Neural cell (in vitro differentiated cells): Measurements from ENCODE around the gene KLK13. TPM values are rescaled to one million over a fixed set of nuclear protein-coding genes. Genes with fewer than 3 reads are reported as not detected.

ENCODE experiments used
- H2AFZ ChIP-seq: fragments of 200-600, 300-800 bp; sonication (generic), shearing (Covaris generic); 2 replicates; pipeline ENCODE4 v1.6.0; 2014; ENCODE audit warnings: low read depth, mild to moderate bottlenecking, antibody characterized with exemption, low read length, moderate library complexity
- H3F3A ChIP-seq: fragments of 200-600 bp; shearing (Covaris generic); 2 replicates; pipeline ENCODE4 v1.6.1; 2016; ENCODE audit warnings: mild to moderate bottlenecking, moderate library complexity, mixed read lengths, antibody characterized with exemption, low read length; ENCODE audit not compliant: insufficient read depth, poor library complexity, severe bottlenecking
- H3K27ac ChIP-seq: fragments of 200-600, 300-800 bp; sonication (generic), shearing (Covaris generic); 2 replicates; pipeline ENCODE4 v1.5.1; 2014; ENCODE audit warnings: mild to moderate bottlenecking, low read length, moderate library complexity
- H3K27me3 ChIP-seq: fragments of 300-800, 200-600 bp; sonication (generic), shearing (Covaris generic); 2 replicates; pipeline ENCODE4 v1.6.0; 2014; ENCODE audit warnings: mild to moderate bottlenecking, low read depth, low read length, moderate library complexity; ENCODE audit not compliant: insufficient read depth
- H3K36me3 ChIP-seq: fragments of 300-800, 200-600 bp; sonication (generic), shearing (Covaris generic); 2 replicates; pipeline ENCODE4 v1.5.1; 2014; ENCODE audit warnings: mild to moderate bottlenecking, antibody characterized with exemption, low read length, moderate library complexity; ENCODE audit not compliant: insufficient read depth
- H3K4me2 ChIP-seq: fragments of 300-800, 200-600 bp; sonication (generic), shearing (Covaris generic); 2 replicates; pipeline ENCODE4 v1.6.0; 2014; ENCODE audit warnings: mild to moderate bottlenecking, low read length
- H3K4me3 ChIP-seq: fragments of 300-800, 200-600 bp; sonication (generic), shearing (Covaris generic); 2 replicates; pipeline ENCODE4 v1.5.1; 2014; ENCODE audit warnings: mild to moderate bottlenecking, low read length, moderate library complexity
- H3K79me2 ChIP-seq: fragments of 200-600 bp; shearing (Covaris generic); replicated peaks from 2 replicates; pipeline ENCODE4 v1.6.0; 2014; ENCODE audit warnings: mild to moderate bottlenecking, low read length, moderate library complexity; ENCODE audit not compliant: insufficient read depth
- H3K9ac ChIP-seq: fragments of 300-800, 200-600 bp; sonication (generic), shearing (Covaris generic); 2 replicates; pipeline ENCODE4 v1.6.1; 2016; ENCODE audit warnings: mild to moderate bottlenecking, low read length, mixed read lengths
- H3K9me2 ChIP-seq: fragments of 200-600 bp; shearing (Covaris generic); 2 replicates; pipeline ENCODE4 v1.6.1; 2016; ENCODE audit warnings: mild to moderate bottlenecking, low read length, mixed read lengths; ENCODE audit not compliant: insufficient read depth
- H3K9me3 ChIP-seq: fragments of 200-600, 300-800 bp; sonication (generic), shearing (Covaris generic); 2 replicates; pipeline ENCODE4 v1.6.1; 2016; ENCODE audit warnings: mild to moderate bottlenecking, mixed run types, low read length, moderate library complexity, mixed read lengths
- H4K20me1 ChIP-seq: fragments of 200-600 bp; shearing (Covaris generic); 2 replicates; pipeline ENCODE4 v1.6.1; 2016; ENCODE audit warnings: mild to moderate bottlenecking, mixed run types; ENCODE audit not compliant: insufficient read depth
- EP300 ChIP-seq: fragments of 450-650 bp; conservative IDR thresholded peaks from 2 replicates; pipeline ENCODE4 v1.6.1; 2014; ENCODE audit warnings: antibody characterized with exemption, mild to moderate bottlenecking, moderate library complexity; ENCODE audit not compliant: poor library complexity, severe bottlenecking
- EZH2 ChIP-seq: fragments of 200-600, 300-800 bp; shearing (Covaris generic), sonication (generic); IDR thresholded peaks from 2 replicates; pipeline ENCODE4 v1.6.1; 2014; ENCODE audit warnings: antibody characterized with exemption, low read length, borderline replicate concordance, mild to moderate bottlenecking; ENCODE audit not compliant: insufficient read depth, poor library complexity, severe bottlenecking
- MXI1 ChIP-seq: fragments of 450-650 bp; conservative IDR thresholded peaks from 2 replicates; pipeline ENCODE4 v1.6.1; 2014; ENCODE audit warnings: antibody characterized with exemption, mild to moderate bottlenecking; ENCODE audit not compliant: poor library complexity, severe bottlenecking
- POLR2AphosphoS5 ChIP-seq: IDR thresholded peaks from 2 replicates; pipeline ENCODE4 v1.6.1; 2012
- RAD21 ChIP-seq: fragments of 450-650 bp; conservative IDR thresholded peaks from 2 replicates; pipeline ENCODE4 v1.6.1; 2014; ENCODE audit warnings: antibody characterized with exemption, mild to moderate bottlenecking, moderate library complexity
- SMC3 ChIP-seq: fragments of 450-650 bp; conservative IDR thresholded peaks from 2 replicates; pipeline ENCODE4 v1.6.1; 2014; ENCODE audit warnings: antibody characterized with exemption, mild to moderate bottlenecking, moderate library complexity; ENCODE audit not compliant: poor library complexity
- TAF1 ChIP-seq: IDR thresholded peaks from 2 replicates; pipeline ENCODE4 v1.6.1; 2012; ENCODE audit warnings: low read depth
- polyA plus RNA-seq: library from polyadenylated mRNA; depleted of rRNA; stranded (reverse); fragments of >200 nt; gene quantifications from 2 replicates; pipeline ENCODE4 v1.2.3, GENCODE V29; 2014
- TF ChIP-seq, protein P1 (sequence below): IDR thresholded peaks from 2 replicates; pipeline ENCODE4 v1.6.1; 2012; ENCODE audit warnings: borderline replicate concordance
- TF ChIP-seq, protein P2 (sequence below): fragments of 450-650 bp; IDR thresholded peaks from 2 replicates; pipeline ENCODE4 v1.5.1; 2014; ENCODE audit warnings: antibody characterized with exemption, mild to moderate bottlenecking, moderate library complexity; ENCODE audit not compliant: poor library complexity, severe bottlenecking

Gene KLK13
- polyA plus RNA-seq, 1 donor from 2014 or later = not detected

DNA sequence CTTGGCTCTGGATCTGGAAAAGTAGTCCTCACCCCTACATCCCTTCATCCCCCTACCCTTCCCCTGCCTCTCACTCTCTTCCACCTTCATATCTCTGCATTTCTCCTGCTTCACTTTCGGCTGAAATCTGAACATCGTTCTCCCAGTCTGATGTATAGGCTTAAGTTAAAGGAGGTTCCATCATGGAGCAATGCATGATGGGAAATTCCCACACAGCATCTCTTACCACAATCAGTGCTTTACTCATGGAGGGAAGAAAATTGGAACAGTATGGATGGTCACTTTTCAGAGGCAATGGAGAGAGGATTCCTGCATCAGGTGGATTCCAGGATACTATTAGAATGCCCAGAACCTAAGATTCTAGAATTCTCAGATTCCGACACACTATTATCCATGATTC lies 57.4 kb downstream of the KLK13 start:
- no peaks in the 10 kb centered on the region for H3F3A ChIP-seq
- TF ChIP-seq EP300 (no peak), RAD21 (no peak), TAF1 (no peak), MXI1 (no peak), POLR2AphosphoS5 (no peak), SMC3 (no peak), EZH2 (no peak)
- TF ChIP-seq, protein P1, sequence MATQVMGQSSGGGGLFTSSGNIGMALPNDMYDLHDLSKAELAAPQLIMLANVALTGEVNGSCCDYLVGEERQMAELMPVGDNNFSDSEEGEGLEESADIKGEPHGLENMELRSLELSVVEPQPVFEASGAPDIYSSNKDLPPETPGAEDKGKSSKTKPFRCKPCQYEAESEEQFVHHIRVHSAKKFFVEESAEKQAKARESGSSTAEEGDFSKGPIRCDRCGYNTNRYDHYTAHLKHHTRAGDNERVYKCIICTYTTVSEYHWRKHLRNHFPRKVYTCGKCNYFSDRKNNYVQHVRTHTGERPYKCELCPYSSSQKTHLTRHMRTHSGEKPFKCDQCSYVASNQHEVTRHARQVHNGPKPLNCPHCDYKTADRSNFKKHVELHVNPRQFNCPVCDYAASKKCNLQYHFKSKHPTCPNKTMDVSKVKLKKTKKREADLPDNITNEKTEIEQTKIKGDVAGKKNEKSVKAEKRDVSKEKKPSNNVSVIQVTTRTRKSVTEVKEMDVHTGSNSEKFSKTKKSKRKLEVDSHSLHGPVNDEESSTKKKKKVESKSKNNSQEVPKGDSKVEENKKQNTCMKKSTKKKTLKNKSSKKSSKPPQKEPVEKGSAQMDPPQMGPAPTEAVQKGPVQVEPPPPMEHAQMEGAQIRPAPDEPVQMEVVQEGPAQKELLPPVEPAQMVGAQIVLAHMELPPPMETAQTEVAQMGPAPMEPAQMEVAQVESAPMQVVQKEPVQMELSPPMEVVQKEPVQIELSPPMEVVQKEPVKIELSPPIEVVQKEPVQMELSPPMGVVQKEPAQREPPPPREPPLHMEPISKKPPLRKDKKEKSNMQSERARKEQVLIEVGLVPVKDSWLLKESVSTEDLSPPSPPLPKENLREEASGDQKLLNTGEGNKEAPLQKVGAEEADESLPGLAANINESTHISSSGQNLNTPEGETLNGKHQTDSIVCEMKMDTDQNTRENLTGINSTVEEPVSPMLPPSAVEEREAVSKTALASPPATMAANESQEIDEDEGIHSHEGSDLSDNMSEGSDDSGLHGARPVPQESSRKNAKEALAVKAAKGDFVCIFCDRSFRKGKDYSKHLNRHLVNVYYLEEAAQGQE = no peak
- TF ChIP-seq, protein P2, sequence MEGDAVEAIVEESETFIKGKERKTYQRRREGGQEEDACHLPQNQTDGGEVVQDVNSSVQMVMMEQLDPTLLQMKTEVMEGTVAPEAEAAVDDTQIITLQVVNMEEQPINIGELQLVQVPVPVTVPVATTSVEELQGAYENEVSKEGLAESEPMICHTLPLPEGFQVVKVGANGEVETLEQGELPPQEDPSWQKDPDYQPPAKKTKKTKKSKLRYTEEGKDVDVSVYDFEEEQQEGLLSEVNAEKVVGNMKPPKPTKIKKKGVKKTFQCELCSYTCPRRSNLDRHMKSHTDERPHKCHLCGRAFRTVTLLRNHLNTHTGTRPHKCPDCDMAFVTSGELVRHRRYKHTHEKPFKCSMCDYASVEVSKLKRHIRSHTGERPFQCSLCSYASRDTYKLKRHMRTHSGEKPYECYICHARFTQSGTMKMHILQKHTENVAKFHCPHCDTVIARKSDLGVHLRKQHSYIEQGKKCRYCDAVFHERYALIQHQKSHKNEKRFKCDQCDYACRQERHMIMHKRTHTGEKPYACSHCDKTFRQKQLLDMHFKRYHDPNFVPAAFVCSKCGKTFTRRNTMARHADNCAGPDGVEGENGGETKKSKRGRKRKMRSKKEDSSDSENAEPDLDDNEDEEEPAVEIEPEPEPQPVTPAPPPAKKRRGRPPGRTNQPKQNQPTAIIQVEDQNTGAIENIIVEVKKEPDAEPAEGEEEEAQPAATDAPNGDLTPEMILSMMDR = no peak
- H3K9me3 ChIP-seq = no peaks in the 10 kb centered on the region
- no peaks in the 10 kb centered on the region for H3K79me2 ChIP-seq
- H3K36me3 ChIP-seq = no peaks in the 10 kb centered on the region
- no peak overlapping the region for H3K4me2 ChIP-seq
- no peaks in the 10 kb centered on the region for H3K9me2 ChIP-seq
- H3K4me3 ChIP-seq = no peak overlapping the region
- H2AFZ ChIP-seq = no peak overlapping the region
- H3K9ac ChIP-seq = no peak overlapping the region
- H3K27me3 ChIP-seq = no peaks in the 10 kb centered on the region
- no peak overlapping the region for H3K27ac ChIP-seq
- no peaks in the 10 kb centered on the region for H4K20me1 ChIP-seq

DNA sequence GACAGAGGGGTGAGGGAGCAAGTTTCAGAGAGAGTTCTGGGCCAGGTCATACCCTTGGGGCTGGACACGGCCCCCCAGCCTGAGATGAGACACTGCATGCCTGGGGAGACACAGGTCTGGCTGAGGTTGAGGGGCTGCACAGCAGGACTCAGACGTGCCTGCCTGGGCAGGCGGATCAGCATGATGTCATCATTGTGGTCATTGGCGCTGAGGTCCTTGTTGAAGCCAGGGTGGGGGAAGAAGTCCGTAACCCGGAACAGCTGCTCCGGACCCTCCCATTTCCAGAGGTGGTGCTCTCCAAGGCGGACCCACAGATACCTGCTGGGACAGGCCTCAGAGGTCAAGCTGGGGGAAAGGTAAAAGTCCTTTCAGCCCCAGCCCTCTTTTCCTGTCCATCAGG lies 58.5 kb downstream of the KLK13 start:
- no peaks in the 10 kb centered on the region for H3K27me3 ChIP-seq
- no peaks in the 10 kb centered on the region for H4K20me1 ChIP-seq
- H3K27ac ChIP-seq = no peak overlapping the region
- no peaks in the 10 kb centered on the region for H3K36me3 ChIP-seq
- H3K9me2 ChIP-seq = no peaks in the 10 kb centered on the region
- no peak overlapping the region for H3K9ac ChIP-seq
- no peak for TF ChIP-seq POLR2AphosphoS5
- TF ChIP-seq EZH2 = no peak
- TF ChIP-seq, protein P1 = no peak
- TF ChIP-seq TAF1 = no peak
- H3K4me2 ChIP-seq = no peak overlapping the region
- H3K4me3 ChIP-seq = no peak overlapping the region
- no peaks in the 10 kb centered on the region for H3K9me3 ChIP-seq
- no peak overlapping the region for H2AFZ ChIP-seq
- H3F3A ChIP-seq = no peaks in the 10 kb centered on the region
- H3K79me2 ChIP-seq = no peaks in the 10 kb centered on the region

Other genes starting within 250 kb of the KLK13 start
- not detected in 2 replicates for gene KLK1, start 241.3 kb downstream of the KLK13 start, polyA plus RNA-seq
- gene KLK15, start 231.5 kb downstream of the KLK13 start, polyA plus RNA-seq = not detected in 2 replicates
- not detected in 2 replicates for gene KLK3, start 210.2 kb downstream of the KLK13 start, polyA plus RNA-seq
- gene KLK2, start 191.7 kb downstream of the KLK13 start, polyA plus RNA-seq = not detected in 2 replicates
- not detected in 2 replicates for gene KLK4, start 153.7 kb downstream of the KLK13 start, polyA plus RNA-seq
- gene KLK5, start 112.1 kb downstream of the KLK13 start, polyA plus RNA-seq = not detected in 2 replicates
- not detected in 2 replicates for gene KLK6, start 95.5 kb downstream of the KLK13 start, polyA plus RNA-seq
- not detected in 2 replicates for gene KLK7, start 81.2 kb downstream of the KLK13 start, polyA plus RNA-seq
- gene KLK8, start 63.5 kb downstream of the KLK13 start, polyA plus RNA-seq = not detected in 2 replicates
- 0.73 TPM in 1 of 2 replicates, not detected in the other for gene KLK10, start 45.4 kb downstream of the KLK13 start, polyA plus RNA-seq
- gene KLK11, start 38.5 kb downstream of the KLK13 start, polyA plus RNA-seq = not detected in 2 replicates
- gene KLK12, start 30.1 kb downstream of the KLK13 start, polyA plus RNA-seq = not detected in 2 replicates
- not detected in 2 replicates for gene KLK14, start 17.8 kb upstream of the KLK13 start, polyA plus RNA-seq
- gene CTU1, start 43.3 kb upstream of the KLK13 start, polyA plus RNA-seq = 12.6 and 16.4 TPM in 2 replicates
- not detected in 2 replicates for gene SIGLEC9, start 59.8 kb upstream of the KLK13 start, polyA plus RNA-seq
- not detected in 2 replicates for gene SIGLEC7, start 77.2 kb upstream of the KLK13 start, polyA plus RNA-seq
- not detected in 2 replicates for gene CD33, start 160.0 kb upstream of the KLK13 start, polyA plus RNA-seq
- gene SIGLECL1, start 186.0 kb upstream of the KLK13 start, polyA plus RNA-seq = not detected in 2 replicates
- gene IGLON5, start 246.6 kb upstream of the KLK13 start, polyA plus RNA-seq = 13.5 and 18.3 TPM in 2 replicates